K562 (cell line): Measurements from ENCODE around the gene TCFL5. TPM values are rescaled to one million over a fixed set of nuclear protein-coding genes. Genes with fewer than 3 reads are reported as not detected.

Source experiments
- CBFB ChIP-seq: sonication (generic); formaldehyde crosslinking; IDR thresholded peaks from 2 replicates; pipeline ENCODE4 v1.4.0; 2020; ENCODE audit warnings: mild to moderate bottlenecking, missing genetic modification reagents
- CREBBP ChIP-seq: IDR thresholded peaks from one replicate; pipeline ENCODE4 v1.6.1; 2012; ENCODE audit warnings: low read depth, mild to moderate bottlenecking, control low read depth, inconsistent platforms, low read length
- ETS1 ChIP-seq: conservative IDR thresholded peaks from 2 replicates; pipeline ENCODE4 v1.6.1; 2011; ENCODE audit warnings: low read depth, mild to moderate bottlenecking, low read length; ENCODE audit not compliant: control insufficient read depth
- FOXA3 ChIP-seq, 2 experiments: fragments of 450-650 bp in 1 of 2; sonication (generic) in 1 of 2; formaldehyde crosslinking; IDR thresholded peaks in 1 of 2; conservative IDR thresholded peaks in 1 of 2; 2 replicates each; pipeline versions ENCODE4 v1.4.0 to v1.8.0; 2020 to 2022; ENCODE audit warnings: mild to moderate bottlenecking in 2 of 2, missing genetic modification reagents in 1 of 2
- GABPA ChIP-seq: fragments of 200-800 bp; sonication (Bioruptor generic); conservative IDR thresholded peaks from 2 replicates; pipeline ENCODE4 v1.6.1; 2016; ENCODE audit warnings: low read depth, missing genetic modification characterization, missing compliant biosample characterization
- HIVEP1 ChIP-seq: fragments of 250-450 bp; sonication (Bioruptor Pico); IDR thresholded peaks from 2 replicates; pipeline ENCODE4 v1.4.0; 2020; ENCODE audit warnings: mild to moderate bottlenecking
- IRF1 ChIP-seq: sonication (generic); formaldehyde crosslinking; IDR thresholded peaks from 2 replicates; pipeline ENCODE4 v1.8.0; 2022; ENCODE audit warnings: missing genetic modification reagents, mild to moderate bottlenecking, borderline replicate concordance
- KDM4B ChIP-seq, 2 experiments: fragments of 450-650 bp in 1 of 2; sonication (generic) in 1 of 2; IDR thresholded peaks; 2 replicates each; pipeline ENCODE4 v1.6.1; 2016 to 2017; ENCODE audit warnings: borderline replicate concordance in 2 of 2, antibody characterized with exemption in 1 of 2, low read depth in 1 of 2, mild to moderate bottlenecking in 1 of 2
- NCOA6 ChIP-seq: fragments of 450-650 bp; IDR thresholded peaks from 2 replicates; pipeline ENCODE4 v1.6.1; 2017; ENCODE audit warnings: mild to moderate bottlenecking
- PCBP2 ChIP-seq: fragments of 200-400 bp; formaldehyde crosslinking; IDR thresholded peaks from 2 replicates; pipeline ENCODE4 v1.6.1; 2018; ENCODE audit warnings: low read length, low read depth, mild to moderate bottlenecking, moderate library complexity; ENCODE audit not compliant: poor library complexity, severe bottlenecking
- POLR2G ChIP-seq: fragments of 200-400 bp; formaldehyde crosslinking; IDR thresholded peaks from 2 replicates; pipeline ENCODE4 v1.6.1; 2017; ENCODE audit warnings: low read depth, mild to moderate bottlenecking, antibody characterized with exemption, low read length, moderate library complexity
- PRDM10 ChIP-seq: fragments of 450-650 bp; IDR thresholded peaks from 2 replicates; pipeline ENCODE4 v1.6.1; 2018; ENCODE audit not compliant: partially characterized antibody
- PYGO2 ChIP-seq: fragments of 450-650 bp; IDR thresholded peaks from 2 replicates; pipeline ENCODE4 v1.6.1; 2016; ENCODE audit warnings: mild to moderate bottlenecking, missing genetic modification characterization, moderate library complexity, missing compliant biosample characterization
- RBM25 ChIP-seq: fragments of 200-400 bp; formaldehyde crosslinking; IDR thresholded peaks from 2 replicates; pipeline ENCODE4 v1.6.1; 2018; ENCODE audit warnings: low read length, low read depth, moderate library complexity; ENCODE audit not compliant: severe bottlenecking
- RCOR1 ChIP-seq, 2 experiments: IDR thresholded peaks; 2 replicates each; pipeline ENCODE4 v1.6.1; 2012; ENCODE audit warnings: low read depth in 2 of 2, low read length in 2 of 2, borderline replicate concordance in 1 of 2, improper control_type of control experiment in 1 of 2
- RFX5 ChIP-seq: IDR thresholded peaks from 2 replicates; pipeline ENCODE4 v1.6.1; 2011; ENCODE audit warnings: low read depth, mild to moderate bottlenecking, improper control_type of control experiment, low read length
- SRF ChIP-seq, 2 experiments: fragments of 250-450, 450-650 bp in 1 of 2; sonication (Bioruptor Pico) in 1 of 2; sonication (generic) in 1 of 2; formaldehyde crosslinking; IDR thresholded peaks; 2 replicates each; pipeline versions ENCODE4 v1.5.0 to v1.5.1; 2020 to 2022; ENCODE audit warnings: mild to moderate bottlenecking in 1 of 2, missing genetic modification reagents in 1 of 2
- ZEB2 ChIP-seq: fragments of 450-650 bp; IDR thresholded peaks from 2 replicates; pipeline ENCODE4 v1.6.1; 2016
- ZNF165 ChIP-seq: fragments of 250-450 bp; sonication (Bioruptor Pico); IDR thresholded peaks from 2 replicates; pipeline ENCODE4 v1.4.0; 2020; ENCODE audit warnings: borderline replicate concordance
- ZNF274 ChIP-seq: IDR thresholded peaks from 2 replicates; pipeline ENCODE4 v1.6.1; 2011; ENCODE audit warnings: low read depth, mild to moderate bottlenecking, low read length, moderate library complexity, borderline replicate concordance
- polyA plus RNA-seq, 8 experiments: library from polyadenylated mRNA; depleted of rRNA in 4 of 8; stranded (reverse) in 5 of 8; unstranded in 3 of 8; fragments of >200 nt; fragmentation: Nextera tagmentation in 2 of 8; fragmentation: Illumina TruSeq in 1 of 8; extraction: Ambion mirVana in 2 of 8; extraction: Trizol in 1 of 8; gene quantifications; 2 replicates each; pipeline versions ENCODE4 v1.2.1 to v1.2.3, GENCODE V29; 2011 to 2014; ENCODE audit warnings: inconsistent platforms in 1 of 8, missing spikeins in 1 of 8
- total RNA-seq, 7 experiments: library from RNA; depleted of rRNA in 6 of 7; stranded (reverse); fragments of >200 nt in 6 of 7; fragmentation: Illumina TruSeq in 2 of 7; extraction: Trizol in 2 of 7; gene quantifications; 2 replicates each; pipeline versions ENCODE4 v1.2.1 to v1.2.3, GENCODE V29; 2011 to 2021; ENCODE audit warnings: low replicate concordance in 1 of 7

Gene TCFL5
- total and polyA plus RNA-seq, 9 of the 15 experiments (the other 6 are each of a cell fraction or from before 2014, with no cell fraction given): 1.00 to 12.6 (median 9.1) TPM

GRCh38 chr20:62804627-62805154, 56.9 kb downstream of the TCFL5 start, which contains the start of gene OGFR (continued):
- TF ChIP-seq SRF (CRISPR knock-in tag; IDR thresholded peaks at IDR 0.05): no peak
- TF ChIP-seq PYGO2 (tag): no peak
- no peak for TF ChIP-seq RBM25
- 0 out of 2 replicates have a peak, but pooled peaks have one; percentile 36 for TF ChIP-seq GABPA (tag)
- TF ChIP-seq PRDM10: no peak
- no peak for TF ChIP-seq CBFB (CRISPR knock-in tag)
- no peak for TF ChIP-seq ZNF165 (CRISPR knock-in tag)
- 0 out of 2 replicates have a peak, but pooled peaks have one; percentile 5 for TF ChIP-seq ETS1
- TF ChIP-seq PCBP2: no peak
- 0 out of 4 replicates have a peak, but pooled peaks of 1 of the 2 experiments have one; percentile 41 for TF ChIP-seq KDM4B (IDR thresholded peaks at IDR 0.05; ENCODE audit: borderline replicate concordance in 2 of 2, low read depth in 1 of 2)
- TF ChIP-seq RCOR1 (IDR thresholded peaks at IDR 0.05; ENCODE audit: borderline replicate concordance in 1 of 2, low read depth in 2 of 2, low read length in 2 of 2): 0 out of 4 replicates have a peak, but pooled peaks of 1 of the 2 experiments have one; percentile 1
- TF ChIP-seq IRF1: no peak
- TF ChIP-seq NCOA6: no peak
- no peak for TF ChIP-seq FOXA3 (CRISPR knock-in tag; conservative IDR thresholded peaks at IDR 0.05 in 1 of 2, IDR thresholded peaks at IDR 0.05 in 1 of 2)
- no peak for TF ChIP-seq HIVEP1 (CRISPR knock-in tag)
- no peak for TF ChIP-seq ZNF274
- peak; percentile 68 for TF ChIP-seq POLR2G
- no peak for TF ChIP-seq RFX5
- TF ChIP-seq ZEB2: no peak
- no peak for TF ChIP-seq CREBBP
